Transverse colon (tissue), 4 donors: Measurements from ENCODE around the gene FAM229A. TPM values are rescaled to one million over a fixed set of nuclear protein-coding genes. Genes with fewer than 3 reads are reported as not detected.

Experiments
- DNase-seq: peaks from one replicate; pipeline ENCODE4 v3.0.0-alpha.2; 2019
- H3K27ac ChIP-seq, 4 donors: fragments of 200-600 bp; sonication (generic); 2 replicates each; pipeline ENCODE4 v1.5.1; 2016 to 2018; ENCODE audit warnings: inconsistent platforms in 4 of 4
- H3K27me3 ChIP-seq: fragments of 200-600 bp; sonication (generic); 2 replicates; pipeline ENCODE4 v1.5.1; 2017; ENCODE audit warnings: inconsistent platforms
- H3K36me3 ChIP-seq, 4 donors: fragments of 200-600 bp; sonication (generic); 2 replicates each; pipeline ENCODE4 v1.5.1; 2017 to 2019; ENCODE audit warnings: inconsistent platforms in 4 of 4
- H3K4me1 ChIP-seq, 4 donors: fragments of 200-600 bp; sonication (generic); 2 replicates each; pipeline ENCODE4 v1.5.1; 2017 to 2020; ENCODE audit warnings: inconsistent platforms in 4 of 4
- H3K4me3 ChIP-seq, 4 donors: fragments of 200-600 bp; sonication (generic); 1 replicate in 1 of 4; 2 replicates in 3 of 4; pipeline versions ENCODE4 v1.5.1 to v1.6.1; 2017 to 2019; ENCODE audit warnings: inconsistent platforms in 4 of 4
- H3K9me3 ChIP-seq, 2 donors: fragments of 200-600 bp; sonication (generic); 2 replicates each; pipeline ENCODE4 v1.5.1; 2017 to 2019; ENCODE audit warnings: inconsistent platforms in 2 of 2
- EP300 ChIP-seq: sonication (generic); formaldehyde crosslinking; IDR thresholded peaks from one replicate; pipeline ENCODE4 v1.6.1; 2017; ENCODE audit warnings: antibody characterized with exemption, low read depth
- POLR2A ChIP-seq: fragments of 450-650 bp; IDR thresholded peaks from one replicate; pipeline ENCODE4 v1.6.1; 2016; ENCODE audit warnings: antibody characterized with exemption, mild to moderate bottlenecking, moderate library complexity
- POLR2AphosphoS5 ChIP-seq, 3 donors: sonication (generic); formaldehyde crosslinking; IDR thresholded peaks; one replicate each; pipeline ENCODE4 v1.6.1; 2016; ENCODE audit warnings: antibody characterized with exemption in 3 of 3
- WGBS, 2 donors: methylation state at CpG; one replicate each; pipeline ENCODE4 v1.1.5; 2018; ENCODE audit warnings: low coverage in 1 of 2; 5-methylcytosine and 5-hydroxymethylcytosine counted together
- in situ Hi-C, 4 donors: fragments of 200-750 bp; cut with MboI; loops; one replicate each; pipeline versions ENCODE4 v1.15.0 to v1.15.1; 2017; ENCODE audit warnings: low sequenced_read_pairs in 3 of 4, low pct_ligation_motif_present in 1 of 4, low pct_unique_long_range_greater_than_20kb in 1 of 4
- intact Hi-C: fragments of 100-400 bp; cut with DNase I; formaldehyde crosslinking; loops from one replicate; pipeline ENCODE4 v1.15.1; 2023; ENCODE audit warnings: low total_unique reads
- total RNA-seq, 4 donors: library from RNA; depleted of rRNA; stranded (reverse); fragments of >200 nt; gene quantifications; one replicate each; pipeline ENCODE4 v1.1.0, GENCODE V29; 2016
- TF ChIP-seq, protein P1 (sequence below), 5 experiments: fragments of 200-600 bp in 3 of 5; fragments of 450-650 bp in 2 of 5; sonication (generic) in 3 of 5; IDR thresholded peaks; 1 replicate in 2 of 5; 2 replicates in 3 of 5; pipeline ENCODE4 v1.5.1; 2016 to 2017; ENCODE audit warnings: antibody characterized with exemption in 5 of 5, inconsistent platforms in 3 of 5, mild to moderate bottlenecking in 2 of 5, moderate library complexity in 1 of 5

The FAM229A gene
- total RNA-seq, 4 donors from 2014 or later: 12.1 to 59.1 (median 21.1) TPM

GRCh38 chr1:32363713-32364112 is 1.4 kb upstream of the FAM229A start:
- 91% methylated on average over 9 of the region's 12 CpGs; no CpG with 5 or more reads in 1 of the 2 donors for WGBS, 2 donors
- no peaks in the 10 kb centered on the region for H3K27me3 ChIP-seq
- intact Hi-C loops (no loop called here), in situ Hi-C loops (no loop called here)
- no peak overlapping the region for H3K4me3 ChIP-seq
- no peak for DNase-seq
- no peaks in the 10 kb centered on the region for H3K9me3 ChIP-seq
- TF ChIP-seq EP300 (no peak), POLR2A (no peak), POLR2AphosphoS5 (IDR thresholded peaks at IDR 0.05) (no peak)
- TF ChIP-seq, protein P1, sequence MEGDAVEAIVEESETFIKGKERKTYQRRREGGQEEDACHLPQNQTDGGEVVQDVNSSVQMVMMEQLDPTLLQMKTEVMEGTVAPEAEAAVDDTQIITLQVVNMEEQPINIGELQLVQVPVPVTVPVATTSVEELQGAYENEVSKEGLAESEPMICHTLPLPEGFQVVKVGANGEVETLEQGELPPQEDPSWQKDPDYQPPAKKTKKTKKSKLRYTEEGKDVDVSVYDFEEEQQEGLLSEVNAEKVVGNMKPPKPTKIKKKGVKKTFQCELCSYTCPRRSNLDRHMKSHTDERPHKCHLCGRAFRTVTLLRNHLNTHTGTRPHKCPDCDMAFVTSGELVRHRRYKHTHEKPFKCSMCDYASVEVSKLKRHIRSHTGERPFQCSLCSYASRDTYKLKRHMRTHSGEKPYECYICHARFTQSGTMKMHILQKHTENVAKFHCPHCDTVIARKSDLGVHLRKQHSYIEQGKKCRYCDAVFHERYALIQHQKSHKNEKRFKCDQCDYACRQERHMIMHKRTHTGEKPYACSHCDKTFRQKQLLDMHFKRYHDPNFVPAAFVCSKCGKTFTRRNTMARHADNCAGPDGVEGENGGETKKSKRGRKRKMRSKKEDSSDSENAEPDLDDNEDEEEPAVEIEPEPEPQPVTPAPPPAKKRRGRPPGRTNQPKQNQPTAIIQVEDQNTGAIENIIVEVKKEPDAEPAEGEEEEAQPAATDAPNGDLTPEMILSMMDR (IDR thresholded peaks at IDR 0.05): no peak
- peaks cover 0 to 39% (median 10%) of the 10 kb centered on the region in 4 donors for H3K36me3 ChIP-seq
- H3K27ac ChIP-seq: no peak overlapping the region
- H3K4me1 ChIP-seq: peaks cover 14 to 17% (median 15%) of the 10 kb centered on the region in 4 donors

GRCh38 chr1:32361674-32362473 is 411 bp downstream of the FAM229A start:
- Histone ChIP-seq H3K27ac (peak overlapping the region in 2 of 4 donors; percentile 20 to 57), H3K4me1 (peaks cover 14 to 17% (median 15%) of the 10 kb centered on the region in 4 donors), H3K27me3 (no peaks in the 10 kb centered on the region), H3K36me3 (peaks cover 0 to 21% (median 5%) of the 10 kb centered on the region in 4 donors), H3K9me3 (no peaks in the 10 kb centered on the region), H3K4me3 (peak overlapping the region; percentile 21 to 54 (median 40))
- intact Hi-C loops (no loop called here), in situ Hi-C loops (no loop called here)
- TF ChIP-seq, protein P1 (IDR thresholded peaks at IDR 0.05): peak in 3 of 5 experiments; percentile 28 to 38 (median 31)
- no peak for TF ChIP-seq EP300
- TF ChIP-seq POLR2AphosphoS5 (IDR thresholded peaks at IDR 0.05): peak in 2 of 3 donors; percentile 12 to 18
- DNase-seq: peak; percentile 45
- 0% methylated on average over 13 of the region's 91 CpGs; no CpG with 5 or more reads in 1 of the 2 donors for WGBS, 2 donors

- peak overlapping the region in 2 of 4 donors; percentile 47 to 54 for H3K4me3 ChIP-seq
- intact Hi-C loops: no loop called here
- no peaks in the 10 kb centered on the region for H3K27me3 ChIP-seq
- no peaks in the 10 kb centered on the region for H3K9me3 ChIP-seq
- no peak for TF ChIP-seq EP300
- TF ChIP-seq POLR2A: no peak
- TF ChIP-seq POLR2AphosphoS5 (IDR thresholded peaks at IDR 0.05): no peak
- TF ChIP-seq, protein P1 (IDR thresholded peaks at IDR 0.05): no peak
- 87% methylated on average over 3 of the region's 35 CpGs; no CpG with 5 or more reads in 1 of the 2 donors for WGBS, 2 donors
- no peak for DNase-seq
- in situ Hi-C loops: no loop called here
- peak overlapping the region in 1 of 4 donors; percentile 57 for H3K27ac ChIP-seq
- H3K4me1 ChIP-seq: peaks cover 14 to 17% (median 15%) of the 10 kb centered on the region in 4 donors
- peaks cover 0 to 15% (median 4%) of the 10 kb centered on the region in 4 donors for H3K36me3 ChIP-seq
Measured at GRCh38 chr1:32361308-32361673, 994 bp downstream of the FAM229A start.

GRCh38 chr1:32358435-32358834 is 3.9 kb downstream of the FAM229A start:
- Histone ChIP-seq H3K4me1 (peaks cover 17 to 19% (median 18%) of the 10 kb centered on the region in 4 donors), H3K9me3 (no peaks in the 10 kb centered on the region), H3K4me3 (no peak overlapping the region), H3K27me3 (no peaks in the 10 kb centered on the region), H3K27ac (no peak overlapping the region), H3K36me3 (peaks cover 0 to 1% (median 0%) of the 10 kb centered on the region in 4 donors)
- intact Hi-C loops: no loop called here
- TF ChIP-seq POLR2AphosphoS5 (IDR thresholded peaks at IDR 0.05) (peak in 1 of 3 donors; percentile 6), POLR2A (no peak), EP300 (no peak)
- TF ChIP-seq, protein P1 (IDR thresholded peaks at IDR 0.05): no peak
- 62 to 83% methylated on average over 1 to 3 of the region's 3 CpGs for WGBS, 2 donors
- in situ Hi-C loops: no loop called here
- no peak for DNase-seq
